Measurements from ENCODE around the gene DNM1L.

Gene DNM1L

GRCh38 chr12:32757157-32757556 is 78.1 kb downstream of the DNM1L start:
- no peaks in the 10 kb centered on the region for H3K9me3 ChIP-seq (replicated peaks; ENCODE audit: low read length)
- H3K27me3 ChIP-seq (ENCODE audit: control insufficient read depth, insufficient read depth, low read length): peaks cover 9% of the 10 kb centered on the region
- H3K4me3 ChIP-seq (ENCODE audit: low read length): no peak overlapping the region
- H3K36me3 ChIP-seq (ENCODE audit: insufficient read depth, low read length): peaks cover 10% of the 10 kb centered on the region
- no peak overlapping the region for H3K9ac ChIP-seq (ENCODE audit: low read depth, low read length)
- no peak overlapping the region for H3K4me2 ChIP-seq (ENCODE audit: low read length)
- H3K4me1 ChIP-seq (ENCODE audit: control insufficient read depth, insufficient read depth, low read length): peaks cover 9% of the 10 kb centered on the region

GRCh38 chr12:32761716-32762115 is 82.6 kb downstream of the DNM1L start:
- H3K9ac ChIP-seq (ENCODE audit: low read depth, low read length): no peak overlapping the region
- no peak overlapping the region for H3K4me2 ChIP-seq (ENCODE audit: low read length)
- peaks cover 10% of the 10 kb centered on the region for H3K27me3 ChIP-seq (ENCODE audit: control insufficient read depth, insufficient read depth, low read length)
- no peaks in the 10 kb centered on the region for H3K9me3 ChIP-seq (replicated peaks; ENCODE audit: low read length)
- H3K36me3 ChIP-seq (ENCODE audit: insufficient read depth, low read length): no peaks in the 10 kb centered on the region
- H3K4me1 ChIP-seq (ENCODE audit: control insufficient read depth, insufficient read depth, low read length): no peaks in the 10 kb centered on the region
- H3K4me3 ChIP-seq (ENCODE audit: low read length): no peak overlapping the region

GRCh38 chr12:32765906-32766305 is 86.8 kb downstream of the DNM1L start:
- Histone ChIP-seq H3K4me1 (ENCODE audit: control insufficient read depth, insufficient read depth, low read length) (no peaks in the 10 kb centered on the region), H3K9ac (ENCODE audit: low read depth, low read length) (no peak overlapping the region), H3K27me3 (ENCODE audit: control insufficient read depth, insufficient read depth, low read length) (peaks cover 32% of the 10 kb centered on the region), H3K4me2 (ENCODE audit: low read length) (no peak overlapping the region), H3K4me3 (ENCODE audit: low read length) (no peak overlapping the region), H3K9me3 (replicated peaks; ENCODE audit: low read length) (no peaks in the 10 kb centered on the region), H3K36me3 (ENCODE audit: insufficient read depth, low read length) (no peaks in the 10 kb centered on the region)

GRCh38 chr12:32768518-32768917 is 89.4 kb downstream of the DNM1L start:
- H3K36me3 ChIP-seq (ENCODE audit: insufficient read depth, low read length): no peaks in the 10 kb centered on the region
- H3K4me1 ChIP-seq (ENCODE audit: control insufficient read depth, insufficient read depth, low read length): no peaks in the 10 kb centered on the region
- H3K4me3 ChIP-seq (ENCODE audit: low read length): no peak overlapping the region
- no peak overlapping the region for H3K4me2 ChIP-seq (ENCODE audit: low read length)
- H3K9ac ChIP-seq (ENCODE audit: low read depth, low read length): no peak overlapping the region
- no peaks in the 10 kb centered on the region for H3K9me3 ChIP-seq (replicated peaks; ENCODE audit: low read length)
- H3K27me3 ChIP-seq (ENCODE audit: control insufficient read depth, insufficient read depth, low read length): peaks cover 22% of the 10 kb centered on the region

GRCh38 chr12:32770141-32770540 is 91.0 kb downstream of the DNM1L start:
- Histone ChIP-seq H3K36me3 (ENCODE audit: insufficient read depth, low read length) (no peaks in the 10 kb centered on the region), H3K9me3 (replicated peaks; ENCODE audit: low read length) (no peaks in the 10 kb centered on the region), H3K9ac (ENCODE audit: low read depth, low read length) (no peak overlapping the region), H3K27me3 (ENCODE audit: control insufficient read depth, insufficient read depth, low read length) (peaks cover 22% of the 10 kb centered on the region), H3K4me1 (ENCODE audit: control insufficient read depth, insufficient read depth, low read length) (no peaks in the 10 kb centered on the region), H3K4me2 (ENCODE audit: low read length) (no peak overlapping the region), H3K4me3 (ENCODE audit: low read length) (no peak overlapping the region)

GRCh38 chr12:32773691-32774090 is 94.6 kb downstream of the DNM1L start:
- no peaks in the 10 kb centered on the region for H3K4me1 ChIP-seq (ENCODE audit: control insufficient read depth, insufficient read depth, low read length)

GRCh38 chr12:32776258-32776657 is 97.2 kb downstream of the DNM1L start:
- Histone ChIP-seq H3K9ac (ENCODE audit: low read depth, low read length) (no peak overlapping the region), H3K9me3 (replicated peaks; ENCODE audit: low read length) (no peaks in the 10 kb centered on the region), H3K4me2 (ENCODE audit: low read length) (no peak overlapping the region), H3K4me3 (ENCODE audit: low read length) (no peak overlapping the region), H3K27me3 (ENCODE audit: control insufficient read depth, insufficient read depth, low read length) (peaks cover 10% of the 10 kb centered on the region), H3K36me3 (ENCODE audit: insufficient read depth, low read length) (no peaks in the 10 kb centered on the region), H3K4me1 (ENCODE audit: control insufficient read depth, insufficient read depth, low read length) (no peaks in the 10 kb centered on the region)

More at GRCh38 chr12:32773691-32774090, 94.6 kb downstream of the DNM1L start:
- H3K36me3 ChIP-seq (ENCODE audit: insufficient read depth, low read length): no peaks in the 10 kb centered on the region
- no peak overlapping the region for H3K4me2 ChIP-seq (ENCODE audit: low read length)
- no peak overlapping the region for H3K4me3 ChIP-seq (ENCODE audit: low read length)
- H3K9me3 ChIP-seq (replicated peaks; ENCODE audit: low read length): no peaks in the 10 kb centered on the region
- peaks cover 14% of the 10 kb centered on the region for H3K27me3 ChIP-seq (ENCODE audit: control insufficient read depth, insufficient read depth, low read length)
- no peak overlapping the region for H3K9ac ChIP-seq (ENCODE audit: low read depth, low read length)

GRCh38 chr12:32777159-32777558 is 98.1 kb downstream of the DNM1L start:
- Histone ChIP-seq H3K4me3 (ENCODE audit: low read length) (no peak overlapping the region), H3K4me1 (ENCODE audit: control insufficient read depth, insufficient read depth, low read length) (no peaks in the 10 kb centered on the region), H3K4me2 (ENCODE audit: low read length) (no peak overlapping the region), H3K36me3 (ENCODE audit: insufficient read depth, low read length) (no peaks in the 10 kb centered on the region), H3K27me3 (ENCODE audit: control insufficient read depth, insufficient read depth, low read length) (peaks cover 10% of the 10 kb centered on the region), H3K9ac (ENCODE audit: low read depth, low read length) (no peak overlapping the region), H3K9me3 (replicated peaks; ENCODE audit: low read length) (no peaks in the 10 kb centered on the region)

- H3K4me3 ChIP-seq (ENCODE audit: low read length): no peak overlapping the region
- peaks cover 10% of the 10 kb centered on the region for H3K27me3 ChIP-seq (ENCODE audit: control insufficient read depth, insufficient read depth, low read length)
- H3K36me3 ChIP-seq (ENCODE audit: insufficient read depth, low read length): no peaks in the 10 kb centered on the region
- no peaks in the 10 kb centered on the region for H3K9me3 ChIP-seq (replicated peaks; ENCODE audit: low read length)
- no peak overlapping the region for H3K4me2 ChIP-seq (ENCODE audit: low read length)
- no peaks in the 10 kb centered on the region for H3K4me1 ChIP-seq (ENCODE audit: control insufficient read depth, insufficient read depth, low read length)
- H3K9ac ChIP-seq (ENCODE audit: low read depth, low read length): no peak overlapping the region
Measured at GRCh38 chr12:32777691-32778175, 98.6 kb downstream of the DNM1L start.

- H3K4me3 ChIP-seq (ENCODE audit: low read length): no peak overlapping the region
- H3K4me2 ChIP-seq (ENCODE audit: low read length): no peak overlapping the region
- no peaks in the 10 kb centered on the region for H3K9me3 ChIP-seq (replicated peaks; ENCODE audit: low read length)
- H3K4me1 ChIP-seq (ENCODE audit: control insufficient read depth, insufficient read depth, low read length): no peaks in the 10 kb centered on the region
- H3K27me3 ChIP-seq (ENCODE audit: control insufficient read depth, insufficient read depth, low read length): peaks cover 10% of the 10 kb centered on the region
- H3K9ac ChIP-seq (ENCODE audit: low read depth, low read length): no peak overlapping the region
- no peaks in the 10 kb centered on the region for H3K36me3 ChIP-seq (ENCODE audit: insufficient read depth, low read length)
Measured at GRCh38 chr12:32780071-32780470, 101.0 kb downstream of the DNM1L start.

GRCh38 chr12:32783029-32783428 is 103.9 kb downstream of the DNM1L start:
- Histone ChIP-seq H3K4me3 (ENCODE audit: low read length) (no peak overlapping the region), H3K4me2 (ENCODE audit: low read length) (no peak overlapping the region), H3K36me3 (ENCODE audit: insufficient read depth, low read length) (no peaks in the 10 kb centered on the region), H3K9ac (ENCODE audit: low read depth, low read length) (no peak overlapping the region), H3K27me3 (ENCODE audit: control insufficient read depth, insufficient read depth, low read length) (peaks cover 10% of the 10 kb centered on the region), H3K4me1 (ENCODE audit: control insufficient read depth, insufficient read depth, low read length) (no peaks in the 10 kb centered on the region), H3K9me3 (replicated peaks; ENCODE audit: low read length) (no peaks in the 10 kb centered on the region)

GRCh38 chr12:32785557-32785956 is 106.5 kb downstream of the DNM1L start:
- Histone ChIP-seq H3K36me3 (ENCODE audit: insufficient read depth, low read length) (no peaks in the 10 kb centered on the region), H3K4me2 (ENCODE audit: low read length) (no peak overlapping the region), H3K4me1 (ENCODE audit: control insufficient read depth, insufficient read depth, low read length) (no peaks in the 10 kb centered on the region), H3K4me3 (ENCODE audit: low read length) (no peak overlapping the region), H3K9me3 (replicated peaks; ENCODE audit: low read length) (no peaks in the 10 kb centered on the region), H3K27me3 (ENCODE audit: control insufficient read depth, insufficient read depth, low read length) (peaks cover 5% of the 10 kb centered on the region), H3K9ac (ENCODE audit: low read depth, low read length) (no peak overlapping the region)
